HCT116 (cell line): ENCODE data around the gene MTUS2. TPM values are rescaled to one million over a fixed set of nuclear protein-coding genes. Genes with fewer than 3 reads are reported as not detected.

ENCODE experiments used
- ATAC-seq: fragments of 200-7000 bp; cut with Tn5 transposase; 2 replicates; pipeline ENCODE4 v1.9.1; 2020; ENCODE audit warnings: mild to moderate bottlenecking, moderate library complexity
- BruUV-seq: library from RNA; stranded (reverse); fragments of 400-500 nt; replicated peaks from 2 replicates; lab custom pipeline; 2021; lab: Mats Ljungman, UMichigan
- CTCF ChIA-PET: fragments of 300-600 bp; sonication (Branson Sonifier 250); formaldehyde crosslinking; loops from one replicate; lab custom pipeline; 2021; ENCODE audit warnings: antibody characterized with exemption; lab: Charles Lee
- POLR2A ChIA-PET: fragments of 300-600, 350-600 bp; sonication (Branson Sonifier 250); formaldehyde crosslinking; loops from one replicate; lab custom pipeline; 2021; ENCODE audit warnings: antibody characterized with exemption; lab: Charles Lee
- RAD21 ChIA-PET, 2 experiments: fragments of 300-600 bp; sonication (Branson Sonifier 250); formaldehyde crosslinking; loops; one replicate each; lab custom pipeline; 2023; ENCODE audit warnings: low total read pairs in 2 of 2; ENCODE audit not compliant: uncharacterized antibody in 2 of 2, unreplicated experiment in 2 of 2, low non-redundant PET in 1 of 2; lab: Charles Lee
- DNase-seq: peaks from one replicate; pipeline ENCODE4 v3.0.0-alpha.2; 2010; ENCODE audit warnings: low read depth, low spot score
- H2AFZ ChIP-seq: fragments of 200-600 bp; shearing (Covaris generic), sonication (generic); 2 replicates; pipeline ENCODE4 v1.6.1; 2017; ENCODE audit warnings: low read depth, mixed run types, mixed read lengths, antibody characterized with exemption, low read length; ENCODE audit not compliant: poor library complexity, severe bottlenecking
- H3K27ac ChIP-seq: 2 replicates; pipeline ENCODE4 v1.5.1; 2012; ENCODE audit warnings: low read depth, low read length
- H3K27me3 ChIP-seq: fragments of 200-600 bp; sonication (generic); 2 replicates; pipeline ENCODE4 v1.6.1; 2016; ENCODE audit warnings: mixed run types, low read length, mixed read lengths; ENCODE audit not compliant: insufficient read depth
- H3K36me3 ChIP-seq, 2 experiments: fragments of 200-500 bp in 1 of 2; fragments of 200-600 bp in 1 of 2; sonication (Bioruptor generic) in 1 of 2; sonication (generic) in 1 of 2; 2 replicates each; pipeline versions ENCODE4 v1.5.1 to v1.6.1; 2014 to 2016; ENCODE audit warnings: low read length in 2 of 2, inconsistent platforms in 1 of 2, mixed read lengths in 1 of 2, mixed run types in 1 of 2; ENCODE audit not compliant: insufficient read depth in 2 of 2, control insufficient read depth in 1 of 2
- H3K4me1 ChIP-seq, 2 experiments: fragments of 200-600 bp in 1 of 2; sonication (generic) in 1 of 2; 2 replicates each; pipeline versions ENCODE4 v1.5.1 to v1.6.1; 2012 to 2017; ENCODE audit warnings: low read length in 2 of 2, inconsistent platforms in 1 of 2, mild to moderate bottlenecking in 1 of 2, mixed read lengths in 1 of 2, mixed run types in 1 of 2, moderate library complexity in 1 of 2; ENCODE audit not compliant: insufficient read depth in 2 of 2, control insufficient read depth in 1 of 2
- H3K4me2 ChIP-seq: fragments of 200-600 bp; sonication (generic); 2 replicates; pipeline ENCODE4 v1.6.1; 2017; ENCODE audit warnings: mixed run types, low read length, mixed read lengths
- H3K4me3 ChIP-seq, 2 experiments: fragments of 200-600 bp in 1 of 2; sonication (generic) in 1 of 2; replicated peaks in 1 of 2; 2 replicates each; pipeline ENCODE4 v1.5.1; 2011 to 2016; ENCODE audit warnings: low read length in 2 of 2, control low read depth in 1 of 2, low read depth in 1 of 2, mild to moderate bottlenecking in 1 of 2, mixed read lengths in 1 of 2, mixed run types in 1 of 2
- H3K79me2 ChIP-seq: fragments of 200-600 bp; sonication (generic); 2 replicates; pipeline ENCODE4 v1.6.1; 2017; ENCODE audit warnings: mild to moderate bottlenecking, mixed run types, low read length, moderate library complexity, mixed read lengths; ENCODE audit not compliant: insufficient read depth
- H3K9ac ChIP-seq: fragments of 200-600 bp; sonication (generic); 2 replicates; pipeline ENCODE4 v1.6.1; 2016; ENCODE audit warnings: low read length, mixed read lengths
- H3K9me2 ChIP-seq: fragments of 200-600 bp; sonication (generic), shearing (Covaris generic); 2 replicates; pipeline ENCODE4 v1.6.1; 2017; ENCODE audit warnings: mixed run types, mild to moderate bottlenecking, moderate library complexity; ENCODE audit not compliant: insufficient read depth
- H3K9me3 ChIP-seq, 2 experiments: fragments of 200-500 bp in 1 of 2; fragments of 200-600 bp in 1 of 2; sonication (Bioruptor generic) in 1 of 2; sonication (generic) in 1 of 2; 2 replicates each; pipeline ENCODE4 v1.6.1; 2014 to 2017; ENCODE audit warnings: low read length in 2 of 2, mixed read lengths in 2 of 2, inconsistent platforms in 1 of 2, low read depth in 1 of 2, mild to moderate bottlenecking in 1 of 2, mixed run types in 1 of 2, moderate library complexity in 1 of 2; ENCODE audit not compliant: control insufficient read depth in 1 of 2, insufficient read depth in 1 of 2
- H4K20me1 ChIP-seq: fragments of 200-600 bp; sonication (generic), shearing (Covaris generic); 2 replicates; pipeline ENCODE4 v1.6.1; 2017; ENCODE audit warnings: mixed run types, mild to moderate bottlenecking, moderate library complexity; ENCODE audit not compliant: insufficient read depth
- ATF3 ChIP-seq: IDR thresholded peaks from 2 replicates; pipeline ENCODE4 v1.6.1; 2012
- CBX3 ChIP-seq: IDR thresholded peaks from 2 replicates; pipeline ENCODE4 v1.6.1; 2012; ENCODE audit warnings: low read depth
- CEBPB ChIP-seq: IDR thresholded peaks from 2 replicates; pipeline ENCODE4 v1.6.1; 2012; ENCODE audit warnings: low read depth
- ELF1 ChIP-seq: IDR thresholded peaks from 2 replicates; pipeline ENCODE4 v1.6.1; 2012; ENCODE audit warnings: low read depth, borderline replicate concordance
- EZH2phosphoT487 ChIP-seq: fragments of 200-600 bp; IDR thresholded peaks from 2 replicates; pipeline ENCODE4 v1.6.1; 2018; ENCODE audit warnings: antibody characterized with exemption, borderline replicate concordance
- FOSL1 ChIP-seq: IDR thresholded peaks from 2 replicates; pipeline ENCODE4 v1.6.1; 2012; ENCODE audit warnings: low read depth
- POLR2A ChIP-seq: IDR thresholded peaks from 2 replicates; pipeline ENCODE4 v1.7.0; 2011; ENCODE audit warnings: borderline replicate concordance; ENCODE audit not compliant: insufficient read depth, insufficient read length; ENCODE audit errors: extremely low read depth
- REST ChIP-seq: IDR thresholded peaks from 2 replicates; pipeline ENCODE4 v1.6.1; 2012; ENCODE audit warnings: low read depth
- SIN3A ChIP-seq: IDR thresholded peaks from 2 replicates; pipeline ENCODE4 v1.6.1; 2012; ENCODE audit warnings: low read depth
- SP1 ChIP-seq: IDR thresholded peaks from 2 replicates; pipeline ENCODE4 v1.6.1; 2012; ENCODE audit warnings: low read depth
- SRF ChIP-seq: IDR thresholded peaks from 2 replicates; pipeline ENCODE4 v1.6.1; 2012; ENCODE audit warnings: low read depth
- YY1 ChIP-seq: IDR thresholded peaks from 2 replicates; pipeline ENCODE4 v1.6.1; 2011; ENCODE audit warnings: low read length, low read depth, moderate library complexity, mild to moderate bottlenecking; ENCODE audit not compliant: insufficient replicate concordance; ENCODE audit errors: extremely low read depth
- ZFX ChIP-seq: fragments of 450-650 bp; IDR thresholded peaks from 2 replicates; pipeline ENCODE4 v1.6.1; 2017
- ZNF274 ChIP-seq: fragments of 200-500 bp; sonication (Bioruptor generic); IDR thresholded peaks from 2 replicates; pipeline ENCODE4 v1.6.1; 2014; ENCODE audit warnings: mild to moderate bottlenecking, low read depth, low read length, inconsistent platforms
- intact Hi-C: fragments of 100-400 bp; cut with micrococcal nuclease; formaldehyde crosslinking; loops from 2 replicates; pipeline ENCODE4 v1.10.0; 2022
- total RNA-seq: library from RNA; stranded (reverse); gene quantifications from one replicate; pipeline ENCODE4 v1.2.1, GENCODE V29; 2021; ENCODE audit not compliant: unreplicated experiment
- TF ChIP-seq, protein P1 (sequence below), 3 experiments: fragments of 200-600 bp in 1 of 3; sonication (generic) in 1 of 3; IDR thresholded peaks in 2 of 3; conservative IDR thresholded peaks in 1 of 3; 2 replicates each; pipeline ENCODE4 v1.5.1; 2012 to 2017; ENCODE audit warnings: low read depth in 2 of 3, low read length in 2 of 3, antibody characterized with exemption in 1 of 3, borderline replicate concordance in 1 of 3, control low read depth in 1 of 3, mild to moderate bottlenecking in 1 of 3, mixed read lengths in 1 of 3, mixed run types in 1 of 3, moderate library complexity in 1 of 3; ENCODE audit not compliant: insufficient read depth in 1 of 3

Gene MTUS2
- total RNA-seq, 1 experiment from 2014 or later: 0.02 TPM

GRCh38 chr13:29382021-29382420, 561.9 kb downstream of the MTUS2 start:
- BruUV-seq: no TSS peak
- Histone ChIP-seq H3K9ac (no peak overlapping the region), H3K79me2 (no peaks in the 10 kb centered on the region), H3K4me3 (no peak overlapping the region), H3K9me3 (no peaks in the 10 kb centered on the region), H3K9me2 (no peaks in the 10 kb centered on the region), H3K4me1 (no peaks in the 10 kb centered on the region), H3K36me3 (no peaks in the 10 kb centered on the region), H3K27ac (no peak overlapping the region), H3K4me2 (no peak overlapping the region), H2AFZ (no peak overlapping the region), H4K20me1 (no peaks in the 10 kb centered on the region), H3K27me3 (no peaks in the 10 kb centered on the region)
- ChIA-PET CTCF (no interaction called here), POLR2A (no interaction called here), RAD21 (no interaction called here)
- TF ChIP-seq ZFX: no peak
- TF ChIP-seq YY1: no peak
- TF ChIP-seq CEBPB: no peak
- no peak for DNase-seq
- intact Hi-C loops: no loop called here
- ATAC-seq: no peak

DNA sequence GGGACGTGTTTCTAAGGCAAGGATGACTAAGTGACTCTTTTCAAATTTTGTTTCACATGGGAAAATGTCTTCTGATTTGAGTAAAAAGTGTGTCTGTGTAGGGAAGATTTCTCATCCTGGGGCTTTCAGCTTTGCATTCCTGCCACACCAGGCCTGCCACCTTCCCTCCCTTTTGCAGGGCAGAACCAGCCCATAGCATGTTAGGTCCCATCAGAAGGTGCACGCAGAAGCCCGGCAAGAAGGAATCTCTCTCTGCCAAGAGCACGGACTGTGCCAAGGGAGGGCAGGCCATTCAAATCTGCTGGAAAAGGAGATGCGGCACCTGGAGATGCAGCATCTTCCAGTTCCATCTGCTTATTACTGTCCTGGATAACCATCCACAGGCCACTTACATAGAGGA, 563.3 kb downstream of the MTUS2 start:
- Histone ChIP-seq H3K4me1 (no peaks in the 10 kb centered on the region), H3K9me2 (no peaks in the 10 kb centered on the region), H3K9me3 (no peaks in the 10 kb centered on the region), H3K79me2 (no peaks in the 10 kb centered on the region), H2AFZ (no peak overlapping the region), H4K20me1 (no peaks in the 10 kb centered on the region), H3K4me3 (no peak overlapping the region), H3K27me3 (no peaks in the 10 kb centered on the region), H3K27ac (no peak overlapping the region), H3K9ac (no peak overlapping the region), H3K36me3 (no peaks in the 10 kb centered on the region), H3K4me2 (no peak overlapping the region)
- no peak for ATAC-seq
- BruUV-seq: no TSS peak
- DNase-seq: no peak
- POLR2A ChIA-PET: no interaction called here
- CTCF ChIA-PET: no interaction called here
- TF ChIP-seq FOSL1: no peak
- no peak for TF ChIP-seq CBX3
- TF ChIP-seq POLR2A: no peak
- TF ChIP-seq EZH2phosphoT487: no peak
- TF ChIP-seq ZNF274: no peak
- TF ChIP-seq REST: no peak
- no peak for TF ChIP-seq SRF
- TF ChIP-seq SP1: no peak
- TF ChIP-seq SIN3A: no peak
- no peak for TF ChIP-seq ZFX
- TF ChIP-seq ATF3: no peak
- TF ChIP-seq ELF1: no peak
- TF ChIP-seq CEBPB: no peak
- TF ChIP-seq, protein P1, sequence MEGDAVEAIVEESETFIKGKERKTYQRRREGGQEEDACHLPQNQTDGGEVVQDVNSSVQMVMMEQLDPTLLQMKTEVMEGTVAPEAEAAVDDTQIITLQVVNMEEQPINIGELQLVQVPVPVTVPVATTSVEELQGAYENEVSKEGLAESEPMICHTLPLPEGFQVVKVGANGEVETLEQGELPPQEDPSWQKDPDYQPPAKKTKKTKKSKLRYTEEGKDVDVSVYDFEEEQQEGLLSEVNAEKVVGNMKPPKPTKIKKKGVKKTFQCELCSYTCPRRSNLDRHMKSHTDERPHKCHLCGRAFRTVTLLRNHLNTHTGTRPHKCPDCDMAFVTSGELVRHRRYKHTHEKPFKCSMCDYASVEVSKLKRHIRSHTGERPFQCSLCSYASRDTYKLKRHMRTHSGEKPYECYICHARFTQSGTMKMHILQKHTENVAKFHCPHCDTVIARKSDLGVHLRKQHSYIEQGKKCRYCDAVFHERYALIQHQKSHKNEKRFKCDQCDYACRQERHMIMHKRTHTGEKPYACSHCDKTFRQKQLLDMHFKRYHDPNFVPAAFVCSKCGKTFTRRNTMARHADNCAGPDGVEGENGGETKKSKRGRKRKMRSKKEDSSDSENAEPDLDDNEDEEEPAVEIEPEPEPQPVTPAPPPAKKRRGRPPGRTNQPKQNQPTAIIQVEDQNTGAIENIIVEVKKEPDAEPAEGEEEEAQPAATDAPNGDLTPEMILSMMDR (IDR thresholded peaks at IDR 0.05 in 2 of 3, conservative IDR thresholded peaks at IDR 0.05 in 1 of 3; ENCODE audit: borderline replicate concordance in 1 of 3, insufficient read depth in 1 of 3, low read depth in 2 of 3, low read length in 2 of 3): no peak
- RAD21 ChIA-PET: no interaction called here
- intact Hi-C loops: no loop called here
